OCI-LY3 (cell line): ENCODE measurements around the gene QSER1.

Source experiments
- CTCF ChIP-seq: fragments of 200-600, 300-600 bp; sonication (generic); IDR thresholded peaks from 2 replicates; pipeline ENCODE4 v1.5.1; 2014; ENCODE audit warnings: antibody characterized with exemption, low read length, low read depth
- EZH2phosphoT487 ChIP-seq: fragments of 200-600 bp; shearing (Covaris generic); IDR thresholded peaks from 2 replicates; pipeline ENCODE4 v1.6.1; 2018; ENCODE audit warnings: antibody characterized with exemption, mixed run types, low read depth

- TF ChIP-seq CTCF (no peak), EZH2phosphoT487 (no peak)
These were observed 75.9 kb downstream of the QSER1 start for GRCh38 chr11:32968541-32968940.
